ENCODE results near the gene EMCN.

EMCN gene

GRCh38 chr4:100495074-100495473, 22.7 kb downstream of the EMCN start:
- no peak for DNase-seq (ENCODE audit: extremely low spot score, insufficient read length, low read depth)
- FAIRE-seq, result no peak

GRCh38 chr4:100494166-100494565, 23.7 kb downstream of the EMCN start:
- FAIRE-seq (no peak), DNase-seq (ENCODE audit: extremely low spot score, insufficient read length, low read depth) (no peak)

GRCh38 chr4:100493756-100494155, 24.1 kb downstream of the EMCN start:
- DNase-seq (ENCODE audit: extremely low spot score, insufficient read length, low read depth), result no peak
- FAIRE-seq, result no peak

GRCh38 chr4:100492129-100492528, 25.7 kb downstream of the EMCN start:
- no peak for FAIRE-seq
- DNase-seq (ENCODE audit: extremely low spot score, insufficient read length, low read depth), result no peak

GRCh38 chr4:100489305-100489704, 28.5 kb downstream of the EMCN start:
- FAIRE-seq, result no peak
- no peak for DNase-seq (ENCODE audit: extremely low spot score, insufficient read length, low read depth)

GRCh38 chr4:100486496-100486895, 31.3 kb downstream of the EMCN start:
- DNase-seq (ENCODE audit: extremely low spot score, insufficient read length, low read depth) (no peak), FAIRE-seq (no peak)

GRCh38 chr4:100483796-100484195, 34.0 kb downstream of the EMCN start:
- no peak for DNase-seq (ENCODE audit: extremely low spot score, insufficient read length, low read depth)
- FAIRE-seq, result no peak

GRCh38 chr4:100479971-100480370, 37.9 kb downstream of the EMCN start:
- FAIRE-seq (no peak), DNase-seq (ENCODE audit: extremely low spot score, insufficient read length, low read depth) (no peak)

GRCh38 chr4:100469555-100469954, 48.3 kb downstream of the EMCN start:
- DNase-seq (ENCODE audit: extremely low spot score, insufficient read length, low read depth), result no peak
- FAIRE-seq, result no peak

GRCh38 chr4:100466501-100466900, 51.3 kb downstream of the EMCN start:
- FAIRE-seq (no peak), DNase-seq (ENCODE audit: extremely low spot score, insufficient read length, low read depth) (no peak)

- DNase-seq (ENCODE audit: extremely low spot score, insufficient read length, low read depth) (no peak), FAIRE-seq (no peak)
Observed at GRCh38 chr4:100461807-100462605, 55.8 kb downstream of the EMCN start.

- no peak for DNase-seq (ENCODE audit: extremely low spot score, insufficient read length, low read depth)
- no peak for FAIRE-seq
Observed at GRCh38 chr4:100450449-100450848, 67.4 kb downstream of the EMCN start.

- FAIRE-seq, result no peak
- no peak for DNase-seq (ENCODE audit: extremely low spot score, insufficient read length, low read depth)
Observed at GRCh38 chr4:100431416-100431815, 86.4 kb downstream of the EMCN start.

- FAIRE-seq (no peak), DNase-seq (ENCODE audit: extremely low spot score, insufficient read length, low read depth) (no peak)
Observed at GRCh38 chr4:100430451-100430850, 87.4 kb downstream of the EMCN start.

GRCh38 chr4:100429616-100430015, 88.2 kb downstream of the EMCN start:
- DNase-seq (ENCODE audit: extremely low spot score, insufficient read length, low read depth) (no peak), FAIRE-seq (no peak)

GRCh38 chr4:100428051-100428450, 89.8 kb downstream of the EMCN start:
- FAIRE-seq (no peak), DNase-seq (ENCODE audit: extremely low spot score, insufficient read length, low read depth) (no peak)

- FAIRE-seq (no peak), DNase-seq (ENCODE audit: extremely low spot score, insufficient read length, low read depth) (no peak)
Observed at GRCh38 chr4:100424376-100424775, 93.4 kb downstream of the EMCN start.

- FAIRE-seq (no peak), DNase-seq (ENCODE audit: extremely low spot score, insufficient read length, low read depth) (no peak)
Observed at GRCh38 chr4:100422894-100423293, 94.9 kb downstream of the EMCN start.

GRCh38 chr4:100421361-100421978, 96.4 kb downstream of the EMCN start:
- no peak for DNase-seq (ENCODE audit: extremely low spot score, insufficient read length, low read depth)
- no peak for FAIRE-seq

- FAIRE-seq (no peak), DNase-seq (ENCODE audit: extremely low spot score, insufficient read length, low read depth) (no peak)
Observed at GRCh38 chr4:100420571-100420970, 97.3 kb downstream of the EMCN start.

GRCh38 chr4:100417565-100417964, 100.3 kb downstream of the EMCN start:
- DNase-seq (ENCODE audit: extremely low spot score, insufficient read length, low read depth), result no peak
- no peak for FAIRE-seq

Measured in GM18507 (cell line).